NT2/D1 (cell line): ENCODE data around the gene ATOH7.

ENCODE experiments used
- DNase-seq: peaks from one replicate; pipeline ENCODE4 v3.0.0-alpha.2; 2011; ENCODE audit warnings: low read depth, low spot score
- H3K27me3 ChIP-seq: 2 replicates; pipeline ENCODE4 v1.6.0; 2011; ENCODE audit warnings: mild to moderate bottlenecking; ENCODE audit not compliant: insufficient read length, insufficient read depth
- H3K36me3 ChIP-seq: 2 replicates; pipeline ENCODE4 v1.6.1; 2011; ENCODE audit warnings: mild to moderate bottlenecking, low read length, mixed read lengths; ENCODE audit not compliant: insufficient read depth, insufficient read length
- H3K4me1 ChIP-seq: 2 replicates; pipeline ENCODE4 v1.5.1; 2011; ENCODE audit not compliant: insufficient read depth, insufficient read length
- H3K4me3 ChIP-seq: 2 replicates; pipeline ENCODE4 v1.5.1; 2011; ENCODE audit warnings: low read depth; ENCODE audit not compliant: insufficient read length
- H3K9ac ChIP-seq: 2 replicates; pipeline ENCODE4 v1.6.0; 2011; ENCODE audit warnings: low read depth; ENCODE audit not compliant: insufficient read length
- H3K9me3 ChIP-seq: 2 replicates; pipeline ENCODE4 v1.5.1; 2011; ENCODE audit warnings: mild to moderate bottlenecking, low read length; ENCODE audit not compliant: insufficient read depth
- SUZ12 ChIP-seq: IDR thresholded peaks from 2 replicates; pipeline ENCODE4 v1.6.1; 2011; ENCODE audit not compliant: insufficient read length, insufficient read depth; ENCODE audit errors: extremely low read depth
- YY1 ChIP-seq: IDR thresholded peaks from 2 replicates; pipeline ENCODE4 v1.6.1; 2011; ENCODE audit not compliant: insufficient read length, insufficient read depth
- ZNF274 ChIP-seq: IDR thresholded peaks from 2 replicates; pipeline ENCODE4 v1.6.1; 2011; ENCODE audit warnings: mild to moderate bottlenecking, low read depth, low read length

The ATOH7 gene

GRCh38 chr10:68271196-68271882 lies 39.4 kb upstream of the ATOH7 start:
- Histone ChIP-seq H3K9ac (no peak overlapping the region), H3K36me3 (no peaks in the 10 kb centered on the region), H3K4me1 (no peaks in the 10 kb centered on the region), H3K27me3 (no peaks in the 10 kb centered on the region), H3K9me3 (peaks cover 7% of the 10 kb centered on the region; the same call in 1 of the 2 replicates), H3K4me3 (no peak overlapping the region)
- DNase-seq: no peak
- TF ChIP-seq SUZ12 (no peak), ZNF274 (no peak), YY1 (no peak)

GRCh38 chr10:68269562-68270290 lies 37.8 kb upstream of the ATOH7 start:
- H3K4me3 ChIP-seq: no peak overlapping the region
- H3K36me3 ChIP-seq: no peaks in the 10 kb centered on the region
- DNase-seq: no peak
- H3K27me3 ChIP-seq: no peaks in the 10 kb centered on the region
- peaks cover 3% of the 10 kb centered on the region; the same call in 1 of the 2 replicates for H3K9me3 ChIP-seq
- H3K9ac ChIP-seq: no peak overlapping the region
- no peaks in the 10 kb centered on the region for H3K4me1 ChIP-seq
- TF ChIP-seq SUZ12 (no peak), YY1 (no peak), ZNF274 (no peak)

- TF ChIP-seq ZNF274 (no peak), SUZ12 (no peak), YY1 (no peak)
- no peaks in the 10 kb centered on the region for H3K27me3 ChIP-seq
- H3K9ac ChIP-seq: no peak overlapping the region
- H3K4me3 ChIP-seq: no peak overlapping the region
- H3K4me1 ChIP-seq: no peaks in the 10 kb centered on the region
- DNase-seq: no peak
- no peaks in the 10 kb centered on the region for H3K36me3 ChIP-seq
- H3K9me3 ChIP-seq: no peaks in the 10 kb centered on the region
Observed at GRCh38 chr10:68261132-68261856, 29.4 kb upstream of the ATOH7 start.

- H3K4me1 ChIP-seq: no peaks in the 10 kb centered on the region
- no peak overlapping the region for H3K9ac ChIP-seq
- no peaks in the 10 kb centered on the region for H3K36me3 ChIP-seq
- no peak for DNase-seq
- no peak overlapping the region for H3K4me3 ChIP-seq
- no peaks in the 10 kb centered on the region for H3K9me3 ChIP-seq
- peaks cover 28% of the 10 kb centered on the region for H3K27me3 ChIP-seq
- no peak for TF ChIP-seq ZNF274
- no peak for TF ChIP-seq YY1
- TF ChIP-seq SUZ12: no peak
Observed at GRCh38 chr10:68253346-68253745, 21.4 kb upstream of the ATOH7 start.

- Histone ChIP-seq H3K36me3 (no peaks in the 10 kb centered on the region), H3K4me1 (no peaks in the 10 kb centered on the region), H3K27me3 (peaks cover 31% of the 10 kb centered on the region), H3K4me3 (no peak overlapping the region), H3K9ac (no peak overlapping the region), H3K9me3 (no peaks in the 10 kb centered on the region)
- DNase-seq: no peak
- no peak for TF ChIP-seq ZNF274
- no peak for TF ChIP-seq YY1
- TF ChIP-seq SUZ12: no peak
Observed at GRCh38 chr10:68251625-68252495, 19.9 kb upstream of the ATOH7 start.

GRCh38 chr10:68251151-68251550 lies 19.2 kb upstream of the ATOH7 start:
- Histone ChIP-seq H3K27me3 (peaks cover 31% of the 10 kb centered on the region), H3K9me3 (no peaks in the 10 kb centered on the region), H3K4me3 (no peak overlapping the region), H3K36me3 (no peaks in the 10 kb centered on the region), H3K4me1 (no peaks in the 10 kb centered on the region), H3K9ac (no peak overlapping the region)
- TF ChIP-seq SUZ12: no peak
- DNase-seq: no peak

- Histone ChIP-seq H3K27me3 (peaks cover 31% of the 10 kb centered on the region), H3K9ac (no peak overlapping the region), H3K4me3 (no peak overlapping the region), H3K36me3 (no peaks in the 10 kb centered on the region), H3K9me3 (no peaks in the 10 kb centered on the region), H3K4me1 (no peaks in the 10 kb centered on the region)
- DNase-seq: no peak
- TF ChIP-seq SUZ12: no peak
- TF ChIP-seq ZNF274: no peak
- no peak for TF ChIP-seq YY1
Observed at GRCh38 chr10:68249297-68249696, 17.4 kb upstream of the ATOH7 start.
